NCI-H1105 treated with DMSO at 0.1 percent for 48 hours (cell line): Measurements from ENCODE around the gene ENDOG.
"Not testable (repeated sequence)": the region's sequence is repeated elsewhere in the genome, so short reads cannot be mapped to it uniquely, and the experiment has no call there.

Experiments
- DNase-seq: peaks from one replicate; lab custom pipeline; 2025; lab: John Stamatoyannopoulos, UW

The ENDOG gene

GRCh38 chr9:128862401-128862851 lies 44.1 kb downstream of the ENDOG start:
- DNase-seq = no peak

GRCh38 chr9:128863647-128864046 lies 45.3 kb downstream of the ENDOG start:
- DNase-seq = peak; percentile 4

- no peak for DNase-seq
Observed at GRCh38 chr9:128870128-128870940, 52.0 kb downstream of the ENDOG start.

GRCh38 chr9:128870941-128871265 lies 52.6 kb downstream of the ENDOG start:
- not testable (repeated sequence) for DNase-seq
